Spleen (tissue), 7 donors: Measurements from ENCODE around the gene SHOX.

Experiments
- POLR2A ChIP-seq, 3 donors: fragments of 450-650 bp; IDR thresholded peaks; one replicate each; pipeline ENCODE4 v1.5.1; 2017; ENCODE audit warnings: antibody characterized with exemption in 3 of 3, mild to moderate bottlenecking in 1 of 3
- POLR2AphosphoS5 ChIP-seq, 3 donors: sonication (generic); formaldehyde crosslinking; IDR thresholded peaks; one replicate each; pipeline ENCODE4 v1.5.1; 2017; ENCODE audit warnings: antibody characterized with exemption in 3 of 3
- TF ChIP-seq, protein P1 (sequence below), 11 experiments: fragments of 200-600 bp in 7 of 11; fragments of 450-650 bp in 4 of 11; sonication (generic) in 4 of 11; IDR thresholded peaks in 8 of 11; conservative IDR thresholded peaks in 3 of 11; 1 replicate in 7 of 11; 2 replicates in 4 of 11; pipeline versions ENCODE4 v1.4.0 to v1.8.0; 2016 to 2021; ENCODE audit warnings: antibody characterized with exemption in 11 of 11, inconsistent platforms in 4 of 11, mild to moderate bottlenecking in 1 of 11
- donor health status: DM: no; HTN: no; CAD: no; lungs with moderate emphysema.
- donor health status: DM: no; HTN: no; CAD: no.
- donor health status: DM: no; HTN: no; CAD: no.

DNA sequence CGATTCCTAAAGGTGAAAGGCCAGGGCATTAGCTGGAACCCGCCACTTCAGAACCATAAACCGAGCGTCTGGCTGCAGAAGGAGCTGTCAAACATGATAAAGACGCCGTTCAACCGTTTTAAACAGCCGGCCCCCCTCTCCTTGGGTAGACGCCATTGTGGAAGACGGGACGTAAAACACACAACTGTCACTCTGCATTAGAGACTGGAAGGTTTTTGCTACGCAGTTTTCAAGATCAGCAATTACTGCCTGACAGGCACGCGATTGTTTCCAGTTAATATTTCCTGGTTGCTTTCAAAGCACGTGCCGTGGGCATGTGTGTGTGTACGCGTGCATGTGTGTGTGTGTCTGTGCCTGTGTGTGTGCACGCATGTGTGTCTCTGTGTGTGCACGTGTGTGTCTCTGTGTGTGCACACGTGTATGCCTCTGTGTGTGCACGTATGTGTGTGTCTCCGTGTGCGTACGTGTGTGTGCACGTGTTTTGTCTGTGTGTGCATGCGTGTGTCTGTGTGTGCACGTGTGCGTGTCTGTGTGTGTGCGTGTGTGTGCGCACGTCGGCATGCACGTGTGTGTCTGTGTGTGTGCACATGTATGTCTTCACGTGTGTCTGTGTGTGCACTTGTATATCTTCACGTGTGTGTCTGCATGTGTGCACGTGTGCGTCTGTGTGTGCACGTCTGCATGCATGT, 48.8 kb downstream of the SHOX start:
- TF ChIP-seq, protein P1, sequence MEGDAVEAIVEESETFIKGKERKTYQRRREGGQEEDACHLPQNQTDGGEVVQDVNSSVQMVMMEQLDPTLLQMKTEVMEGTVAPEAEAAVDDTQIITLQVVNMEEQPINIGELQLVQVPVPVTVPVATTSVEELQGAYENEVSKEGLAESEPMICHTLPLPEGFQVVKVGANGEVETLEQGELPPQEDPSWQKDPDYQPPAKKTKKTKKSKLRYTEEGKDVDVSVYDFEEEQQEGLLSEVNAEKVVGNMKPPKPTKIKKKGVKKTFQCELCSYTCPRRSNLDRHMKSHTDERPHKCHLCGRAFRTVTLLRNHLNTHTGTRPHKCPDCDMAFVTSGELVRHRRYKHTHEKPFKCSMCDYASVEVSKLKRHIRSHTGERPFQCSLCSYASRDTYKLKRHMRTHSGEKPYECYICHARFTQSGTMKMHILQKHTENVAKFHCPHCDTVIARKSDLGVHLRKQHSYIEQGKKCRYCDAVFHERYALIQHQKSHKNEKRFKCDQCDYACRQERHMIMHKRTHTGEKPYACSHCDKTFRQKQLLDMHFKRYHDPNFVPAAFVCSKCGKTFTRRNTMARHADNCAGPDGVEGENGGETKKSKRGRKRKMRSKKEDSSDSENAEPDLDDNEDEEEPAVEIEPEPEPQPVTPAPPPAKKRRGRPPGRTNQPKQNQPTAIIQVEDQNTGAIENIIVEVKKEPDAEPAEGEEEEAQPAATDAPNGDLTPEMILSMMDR (IDR thresholded peaks at IDR 0.05 in 8 of 11, conservative IDR thresholded peaks at IDR 0.05 in 3 of 11), result no peak
- TF ChIP-seq POLR2AphosphoS5 (IDR thresholded peaks at IDR 0.05) (no peak), POLR2A (IDR thresholded peaks at IDR 0.05) (no peak)
